Breast epithelium (tissue), 4 donors: ENCODE results near the gene AQR. TPM values are rescaled to one million over a fixed set of nuclear protein-coding genes. Genes with fewer than 3 reads are reported as not detected.

Experiments used
- DNase-seq, 2 donors: peaks; one replicate each; pipeline ENCODE4 v3.0.0-alpha.2; 2019; ENCODE audit warnings: low spot score in 2 of 2
- H3K27ac ChIP-seq, 2 donors: fragments of 200-600 bp; sonication (generic) in 1 of 2; one replicate each; pipeline ENCODE4 v1.5.1; 2016 to 2019; ENCODE audit warnings: mild to moderate bottlenecking in 1 of 2
- H3K27me3 ChIP-seq, 2 donors: fragments of 200-600 bp; sonication (generic) in 1 of 2; one replicate each; pipeline versions ENCODE4 v1.5.1 to v1.6.0; 2017 to 2019; ENCODE audit warnings: control low read depth in 1 of 2, mild to moderate bottlenecking in 1 of 2
- H3K36me3 ChIP-seq: fragments of 200-600 bp; one replicate; pipeline ENCODE4 v1.5.1; 2019
- H3K4me1 ChIP-seq, 2 donors: fragments of 200-600 bp; sonication (generic); one replicate each; pipeline ENCODE4 v1.5.1; 2016 to 2019; ENCODE audit warnings: control low read depth in 1 of 2
- H3K4me3 ChIP-seq, 3 donors: fragments of 200-600 bp; sonication (generic); 1 replicate in 2 of 3; 2 replicates in 1 of 3; pipeline ENCODE4 v1.5.1; 2016 to 2019; ENCODE audit warnings: mild to moderate bottlenecking in 3 of 3, moderate library complexity in 2 of 3
- H3K9me3 ChIP-seq, 2 donors: fragments of 200-600 bp; sonication (generic) in 1 of 2; one replicate each; pipeline ENCODE4 v1.5.1; 2016 to 2019; ENCODE audit warnings: control low read depth in 1 of 2
- CTCF ChIP-seq, 3 donors: fragments of 450-650 bp; IDR thresholded peaks; one replicate each; pipeline ENCODE4 v1.5.1; 2016 to 2017; ENCODE audit warnings: antibody characterized with exemption in 3 of 3, mild to moderate bottlenecking in 3 of 3, moderate library complexity in 3 of 3
- POLR2A ChIP-seq: fragments of 450-650 bp; IDR thresholded peaks from one replicate; pipeline ENCODE4 v1.6.1; 2016; ENCODE audit warnings: antibody characterized with exemption, mild to moderate bottlenecking, moderate library complexity
- POLR2AphosphoS5 ChIP-seq, 3 donors: sonication (generic); formaldehyde crosslinking; IDR thresholded peaks; one replicate each; pipeline ENCODE4 v1.6.1; 2017; ENCODE audit warnings: antibody characterized with exemption in 3 of 3
- intact Hi-C: fragments of 100-400 bp; cut with DNase I; formaldehyde crosslinking; loops from one replicate; pipeline ENCODE4 v1.15.1; 2023; ENCODE audit warnings: low total_unique reads
- total RNA-seq, 3 donors: library from RNA; depleted of rRNA; stranded (reverse); fragments of >200 nt; gene quantifications; one replicate each; pipeline ENCODE4 v1.1.0, GENCODE V29; 2016

Gene AQR
- total RNA-seq, 3 donors from 2014 or later: 23.0 to 51.4 (median 34.4) TPM

- no peak for TF ChIP-seq POLR2A
- TF ChIP-seq POLR2AphosphoS5 (IDR thresholded peaks at IDR 0.05): no peak
- no peak for TF ChIP-seq CTCF (IDR thresholded peaks at IDR 0.05)
- intact Hi-C loops: no loop called here
- no peak for DNase-seq
- no peak overlapping the region for H3K4me3 ChIP-seq
- H3K27ac ChIP-seq: no peak overlapping the region
- no peaks in the 10 kb centered on the region for H3K9me3 ChIP-seq
- no peaks in the 10 kb centered on the region for H3K27me3 ChIP-seq
- H3K36me3 ChIP-seq: peaks cover 7% of the 10 kb centered on the region
- H3K4me1 ChIP-seq: no peaks in the 10 kb centered on the region
Measured at GRCh38 chr15:34865531-34865930, 104.0 kb downstream of the AQR start.

DNA sequence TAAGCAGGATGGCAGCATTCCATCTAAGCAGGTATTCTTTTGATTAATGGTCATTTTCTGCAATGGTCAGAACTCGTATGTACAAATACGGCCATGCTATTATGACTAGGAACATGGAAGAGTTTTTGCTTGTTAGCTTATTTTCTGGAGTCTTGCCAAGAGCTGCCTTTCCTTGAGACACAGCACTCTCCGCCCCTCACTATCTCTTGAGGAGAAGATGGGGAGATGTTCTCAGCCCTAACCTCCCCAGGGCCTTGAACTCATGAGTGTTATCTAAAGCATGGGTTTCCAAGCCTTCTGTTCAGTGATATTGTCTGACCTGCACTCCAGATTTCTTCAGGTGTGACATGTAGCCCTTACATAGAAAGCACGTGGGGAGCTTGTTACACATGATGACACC lies 108.3 kb downstream of the AQR start:
- H3K4me1 ChIP-seq: no peaks in the 10 kb centered on the region
- H3K36me3 ChIP-seq: peaks cover 7% of the 10 kb centered on the region
- no peak for TF ChIP-seq CTCF (IDR thresholded peaks at IDR 0.05)
- TF ChIP-seq POLR2AphosphoS5 (IDR thresholded peaks at IDR 0.05): no peak
- no peak for TF ChIP-seq POLR2A
- no peak overlapping the region for H3K27ac ChIP-seq
- no peak overlapping the region for H3K4me3 ChIP-seq
- H3K9me3 ChIP-seq: no peaks in the 10 kb centered on the region
- intact Hi-C loops: loop anchor here (5.0 kb wide), 1 partner anchor 154 kb away; no protein-coding TSS in a partner anchor
- no peaks in the 10 kb centered on the region for H3K27me3 ChIP-seq
- no peak for DNase-seq

DNA sequence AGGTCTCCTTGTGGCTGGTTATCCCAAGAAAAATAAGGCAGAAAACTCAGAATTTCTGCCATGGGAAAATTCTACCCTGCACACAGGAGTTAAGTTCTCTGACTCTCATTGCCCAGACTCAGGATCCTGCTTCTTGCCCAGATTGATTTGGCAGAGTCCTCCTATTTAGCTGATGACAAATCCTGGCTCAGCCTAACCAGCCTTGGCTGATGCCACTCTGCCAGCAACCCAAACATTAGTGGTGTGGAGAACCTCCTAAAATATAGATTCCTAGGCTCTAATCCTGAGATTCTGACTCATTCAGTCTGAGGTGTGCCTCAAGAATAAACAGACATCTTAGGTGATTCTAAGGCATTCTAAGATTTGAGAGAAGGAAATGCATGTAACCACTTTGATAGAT lies 113.6 kb downstream of the AQR start:
- DNase-seq: no peak
- H3K27ac ChIP-seq: no peak overlapping the region
- H3K4me1 ChIP-seq: no peaks in the 10 kb centered on the region
- TF ChIP-seq CTCF (IDR thresholded peaks at IDR 0.05) (no peak), POLR2A (no peak), POLR2AphosphoS5 (IDR thresholded peaks at IDR 0.05) (no peak)
- no peaks in the 10 kb centered on the region for H3K36me3 ChIP-seq
- no peaks in the 10 kb centered on the region for H3K27me3 ChIP-seq
- no peaks in the 10 kb centered on the region for H3K9me3 ChIP-seq
- intact Hi-C loops: no loop called here
- H3K4me3 ChIP-seq: no peak overlapping the region

DNA sequence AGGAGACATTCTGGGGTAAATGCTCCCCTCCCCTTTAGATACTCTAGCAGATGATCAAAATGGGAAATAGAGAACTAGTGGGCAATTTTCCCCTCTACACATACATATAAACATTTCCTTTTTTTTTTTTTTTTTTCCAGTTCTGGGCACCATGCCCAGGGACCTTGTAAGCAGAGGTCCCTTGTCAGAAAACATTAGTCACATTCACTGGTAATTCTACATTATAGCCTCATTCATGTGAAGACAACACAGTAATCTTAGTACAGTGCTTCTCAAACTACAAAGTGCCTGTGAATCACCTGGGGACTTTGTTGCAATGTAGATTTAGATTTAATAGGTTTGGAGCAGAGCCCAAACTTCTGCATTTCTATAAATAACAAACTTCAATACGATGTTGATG lies 114.1 kb downstream of the AQR start:
- H3K36me3 ChIP-seq: no peaks in the 10 kb centered on the region
- no peaks in the 10 kb centered on the region for H3K9me3 ChIP-seq
- TF ChIP-seq POLR2AphosphoS5 (IDR thresholded peaks at IDR 0.05): no peak
- no peak for TF ChIP-seq POLR2A
- no peaks in the 10 kb centered on the region for H3K4me1 ChIP-seq
- DNase-seq: no peak
- H3K27me3 ChIP-seq: no peaks in the 10 kb centered on the region
- intact Hi-C loops: no loop called here
- no peak overlapping the region for H3K27ac ChIP-seq
- H3K4me3 ChIP-seq: no peak overlapping the region

DNA sequence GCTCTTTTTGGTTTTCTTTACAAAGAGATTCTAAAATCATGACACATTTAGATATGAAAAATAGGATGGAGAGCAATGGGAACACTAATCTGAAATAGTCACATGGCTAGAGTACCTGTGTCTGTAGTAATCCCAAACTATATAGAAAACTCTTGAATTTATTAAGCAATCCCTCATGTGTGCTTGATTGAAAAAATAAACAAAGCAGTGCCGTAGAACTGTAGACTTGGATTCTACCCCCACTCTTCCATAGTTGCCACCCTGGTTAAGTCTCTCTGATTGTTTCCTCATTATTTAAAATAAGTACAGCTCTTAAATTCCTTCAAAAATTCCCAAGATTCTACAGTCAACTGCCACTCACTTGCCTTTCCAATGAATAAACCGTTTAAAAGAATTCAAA lies 115.3 kb downstream of the AQR start:
- Histone ChIP-seq H3K9me3 (no peaks in the 10 kb centered on the region), H3K27me3 (no peaks in the 10 kb centered on the region), H3K36me3 (no peaks in the 10 kb centered on the region), H3K4me1 (no peaks in the 10 kb centered on the region), H3K27ac (no peak overlapping the region), H3K4me3 (no peak overlapping the region)
- DNase-seq: no peak
- intact Hi-C loops: no loop called here
- no peak for TF ChIP-seq POLR2AphosphoS5 (IDR thresholded peaks at IDR 0.05)

- intact Hi-C loops: no loop called here
- no peaks in the 10 kb centered on the region for H3K27me3 ChIP-seq
- no peaks in the 10 kb centered on the region for H3K36me3 ChIP-seq
- H3K27ac ChIP-seq: no peak overlapping the region
- H3K9me3 ChIP-seq: no peaks in the 10 kb centered on the region
- no peak overlapping the region for H3K4me3 ChIP-seq
- H3K4me1 ChIP-seq: no peaks in the 10 kb centered on the region
- no peak for DNase-seq
- TF ChIP-seq POLR2AphosphoS5 (IDR thresholded peaks at IDR 0.05): no peak
- TF ChIP-seq CTCF (IDR thresholded peaks at IDR 0.05): no peak
- no peak for TF ChIP-seq POLR2A
Measured at GRCh38 chr15:34853001-34853758, 116.4 kb downstream of the AQR start.
